ENCODE measurements around the gene C19orf67.

GRCh38 chr19:14120497-14120780 lies 34.9 kb upstream of the C19orf67 start:
- no peak for TF ChIP-seq CTCF (IDR thresholded peaks at IDR 0.05 in 2 of 3, conservative IDR thresholded peaks at IDR 0.05 in 1 of 3; ENCODE audit: borderline replicate concordance in 1 of 3, insufficient read depth in 1 of 3, low read depth in 2 of 3, low read length in 2 of 3)
- TF ChIP-seq REST (IDR thresholded peaks at IDR 0.05; ENCODE audit: low read depth), result no peak
